NCI-H226 (cell line): ENCODE measurements around the gene GMPS.
"Not testable (repeated sequence)": the region's sequence is repeated elsewhere in the genome, so short reads cannot be mapped to it uniquely, and the experiment has no call there.

Source experiments
- DNase-seq: peaks from one replicate; pipeline ENCODE4 v3.0.0-alpha.2; 2015

GMPS gene

GRCh38 chr3:155944081-155944480 is 73.6 kb downstream of the GMPS start:
- DNase-seq, result no peak

GRCh38 chr3:155946178-155946577 is 75.7 kb downstream of the GMPS start:
- peak; percentile 62 for DNase-seq

DNA sequence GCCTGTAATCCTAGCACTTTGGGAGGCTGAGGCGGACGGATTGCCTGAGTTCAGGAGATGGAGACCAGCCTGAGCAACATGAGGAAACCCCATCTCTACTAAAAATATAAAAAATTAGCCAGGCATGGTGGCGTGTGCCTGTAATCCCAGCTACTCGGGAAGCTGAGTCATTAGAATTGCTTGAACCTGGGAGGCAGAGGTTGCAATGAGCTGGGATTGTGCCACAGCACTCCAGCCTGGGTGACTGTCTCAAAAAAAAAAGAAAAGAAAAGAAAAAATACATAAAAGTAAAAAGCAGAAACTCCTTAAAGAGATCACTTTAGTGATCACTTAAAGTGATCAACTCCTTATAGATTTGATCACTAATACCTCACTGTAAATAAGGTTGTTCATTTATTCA is 78.0 kb downstream of the GMPS start:
- no peak for DNase-seq

DNA sequence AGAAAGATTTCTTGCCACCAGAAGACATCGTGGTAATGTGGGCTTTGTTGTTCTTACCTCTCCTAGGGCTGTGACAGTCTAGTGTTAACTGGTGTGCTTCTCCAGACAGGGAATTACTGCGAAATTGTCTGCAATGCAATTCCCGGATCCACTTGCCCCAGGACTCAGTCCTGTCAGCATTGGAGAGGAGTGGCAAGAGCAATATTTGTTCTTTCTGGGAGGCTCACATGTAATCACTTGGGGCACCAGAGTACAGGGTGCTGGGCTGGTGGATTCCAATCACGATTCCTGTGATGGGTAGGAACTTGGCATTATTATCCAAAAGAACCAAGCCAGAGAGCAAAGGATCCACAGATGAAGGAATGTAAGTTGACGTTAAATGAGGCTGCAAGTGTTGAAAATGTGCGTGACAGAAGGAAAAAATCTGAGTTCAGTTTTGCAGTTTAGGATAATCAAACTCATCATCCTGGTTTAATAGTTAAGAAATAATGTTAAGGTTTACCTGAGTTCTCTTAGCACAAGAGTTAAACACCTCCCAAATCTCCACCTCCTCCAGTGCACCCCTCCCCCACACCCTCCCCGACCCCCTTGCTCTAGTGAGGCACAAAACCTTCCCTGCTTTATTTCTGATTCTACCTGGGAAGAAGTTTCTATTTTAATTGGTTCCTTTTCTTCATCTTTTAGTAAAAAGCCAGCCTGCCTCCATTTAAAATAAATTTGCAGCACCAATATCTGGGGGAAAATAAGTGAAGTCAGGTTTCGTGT is 79.2 kb downstream of the GMPS start:
- DNase-seq, result no peak

GRCh38 chr3:155956508-155957411 is 86.3 kb downstream of the GMPS start:
- no peak for DNase-seq

GRCh38 chr3:155957412-155957880 is 87.0 kb downstream of the GMPS start:
- DNase-seq, result no peak

DNA sequence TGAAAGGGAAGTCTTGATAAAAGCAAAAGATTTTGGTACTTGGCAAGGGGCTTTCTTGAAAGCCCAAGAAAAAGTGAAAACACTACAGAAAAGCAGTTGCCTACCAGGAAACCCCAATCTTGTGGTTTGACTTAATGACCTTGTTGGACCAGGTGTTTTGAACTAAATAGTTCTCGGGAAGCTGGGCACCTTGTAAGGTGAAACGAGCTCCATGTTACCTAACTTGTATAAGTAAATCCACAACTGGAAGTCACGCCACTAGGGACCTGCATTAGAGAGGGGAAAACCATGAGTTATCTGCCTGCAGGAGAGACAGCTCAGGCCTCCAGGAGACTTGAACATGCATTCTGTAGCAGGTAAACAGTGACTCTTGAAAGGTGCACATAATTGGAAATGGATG is 88.2 kb downstream of the GMPS start:
- DNase-seq, result no peak

- DNase-seq, result peak; percentile 56
Measured at GRCh38 chr3:155960060-155960459, 89.6 kb downstream of the GMPS start.

DNA sequence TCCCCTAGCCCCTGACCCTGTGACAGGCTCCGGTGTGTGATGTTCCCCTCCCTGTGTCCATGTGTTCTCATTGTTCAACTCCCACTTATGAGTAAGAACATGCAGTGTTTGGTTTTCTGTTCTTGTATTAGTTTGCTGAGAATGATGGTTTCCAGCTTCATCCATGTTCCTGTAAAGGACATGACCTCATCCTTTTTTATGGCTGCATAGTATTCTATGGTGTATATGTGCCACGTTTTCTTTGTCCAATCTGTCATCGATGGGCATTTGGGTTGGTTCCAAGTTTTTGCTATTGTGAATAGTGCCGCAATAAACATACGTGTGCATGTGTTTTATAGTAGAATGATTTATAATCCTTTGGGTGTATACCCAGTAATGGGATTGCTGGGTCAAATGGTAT is 90.6 kb downstream of the GMPS start:
- not testable (repeated sequence) for DNase-seq

DNA sequence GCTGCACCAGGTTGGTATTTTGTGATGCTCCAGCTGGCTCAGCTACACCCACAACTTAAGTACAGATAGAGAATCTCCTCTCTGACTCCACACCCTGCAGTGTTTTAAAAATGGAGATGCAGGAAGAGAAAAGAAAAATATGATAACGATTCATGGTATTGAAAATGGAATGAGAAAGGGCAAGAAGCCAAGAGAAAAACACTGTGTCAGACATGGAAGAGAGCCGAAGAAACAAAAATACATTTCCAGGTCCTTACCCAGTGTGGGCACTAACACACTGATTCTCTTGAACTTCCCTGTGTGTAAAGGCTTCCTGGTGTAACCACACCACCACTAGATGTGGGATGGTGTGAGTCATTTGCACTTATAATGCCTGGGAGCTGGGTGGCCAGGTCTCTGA is 93.1 kb downstream of the GMPS start:
- peak; percentile 32 for DNase-seq

DNA sequence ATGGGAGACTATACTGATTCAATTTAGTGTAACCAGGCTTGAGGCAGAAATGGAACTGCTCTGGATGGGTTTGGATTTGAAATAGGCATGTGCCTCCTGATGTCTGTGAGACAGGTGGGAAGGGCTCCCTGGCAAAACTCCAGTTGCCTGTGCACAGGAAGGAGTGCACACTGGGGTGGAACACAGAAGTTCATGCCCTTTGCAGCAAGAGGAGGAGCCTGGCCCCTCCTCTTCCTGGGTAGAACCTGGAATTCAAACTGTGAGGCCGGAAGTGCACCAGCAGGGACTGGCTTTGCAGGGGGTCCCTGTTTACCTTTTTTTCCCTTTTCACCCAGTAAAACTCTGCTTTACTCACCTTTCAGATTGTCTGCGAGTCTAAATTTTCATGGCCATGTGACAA is 99.9 kb downstream of the GMPS start:
- no peak for DNase-seq

DNA sequence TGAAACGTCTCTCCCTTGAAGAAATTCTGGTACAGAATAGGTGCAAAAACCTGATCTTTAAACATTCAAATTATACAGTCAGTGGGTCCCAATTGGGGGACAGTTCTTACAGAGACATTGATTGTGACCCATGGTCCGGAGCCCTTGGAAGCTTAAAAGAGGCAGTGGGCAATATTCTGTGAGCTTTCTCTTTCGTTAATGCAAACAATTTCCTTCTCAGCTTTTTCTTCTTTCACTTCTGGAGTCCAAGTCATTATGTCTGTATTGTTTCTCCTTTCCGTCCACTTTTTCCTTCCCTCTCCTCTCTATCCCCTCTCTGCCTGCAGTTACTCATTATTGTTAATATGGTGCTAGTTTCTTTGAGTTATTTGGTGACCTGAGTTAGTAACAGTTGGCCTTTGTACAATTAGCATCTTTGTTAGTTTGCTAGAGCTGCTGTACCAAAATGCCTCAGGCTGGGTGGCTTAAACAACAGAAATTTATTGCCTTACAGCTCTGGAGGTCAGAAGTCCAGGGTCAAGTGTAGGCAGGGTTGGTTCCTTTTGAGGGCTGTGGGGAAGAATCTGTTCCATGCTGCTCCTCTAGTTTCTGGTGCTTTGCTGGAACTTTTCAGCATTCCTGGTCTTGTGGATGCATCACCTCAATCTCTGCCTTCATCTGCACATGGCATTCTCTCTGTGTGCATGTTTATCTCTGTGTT is 102.6 kb downstream of the GMPS start:
- no peak for DNase-seq

DNA sequence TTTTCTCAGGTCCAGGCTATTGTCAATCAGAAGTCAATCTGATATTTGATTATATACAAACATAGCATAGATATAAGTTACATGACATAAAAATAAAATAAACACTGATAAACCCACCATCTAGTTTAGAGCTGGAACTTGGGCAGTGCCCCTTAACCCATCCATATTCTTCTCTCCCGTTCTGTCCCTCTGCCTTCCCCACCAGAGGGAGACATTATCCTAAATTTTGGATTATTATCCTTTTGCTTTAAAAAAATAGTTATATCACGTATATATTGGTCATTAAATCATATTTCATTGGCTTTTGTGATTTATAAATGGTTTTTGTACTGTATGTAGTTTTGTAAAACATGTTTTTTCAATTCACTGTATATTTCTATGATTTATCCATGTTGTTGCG is 107.9 kb downstream of the GMPS start:
- no peak for DNase-seq

DNA sequence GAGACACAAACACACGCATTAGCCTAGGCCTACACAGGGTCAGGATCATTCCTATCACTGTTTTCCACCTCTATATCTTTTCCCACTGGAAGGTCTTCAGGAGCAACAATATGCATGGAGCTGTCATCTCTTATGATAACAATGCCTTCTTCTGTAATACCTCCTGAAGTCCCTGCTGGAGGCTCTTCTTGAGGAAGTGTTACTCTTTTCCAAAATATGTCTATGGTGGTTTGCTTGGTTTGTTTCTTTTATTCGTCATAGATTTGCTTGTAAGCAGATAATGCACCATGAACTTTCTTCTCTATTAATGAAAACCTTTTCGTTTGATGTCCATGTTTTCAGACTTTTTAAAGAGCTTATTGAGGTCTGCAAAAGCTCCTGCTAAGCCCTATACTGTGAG is 109.3 kb downstream of the GMPS start:
- DNase-seq, result no peak

DNA sequence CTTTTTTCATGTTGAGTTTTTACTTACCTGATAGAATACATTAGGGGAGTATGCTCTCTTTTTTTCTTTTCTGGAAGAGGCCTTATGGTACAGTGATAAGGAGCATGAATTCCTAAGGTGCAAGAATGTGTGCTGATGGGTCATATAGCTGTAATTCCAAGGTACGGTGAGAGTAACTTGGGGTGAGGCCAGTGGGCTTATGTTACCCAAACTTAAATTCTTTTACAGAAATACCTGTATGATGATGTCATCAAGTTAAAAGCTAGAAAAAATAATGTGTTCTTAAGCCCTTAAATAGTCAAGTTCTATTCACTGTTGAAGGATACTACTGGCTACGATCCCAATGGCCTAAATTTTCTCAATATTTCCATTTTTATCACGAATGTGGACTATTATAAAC is 111.2 kb downstream of the GMPS start:
- peak; percentile 67 for DNase-seq

- peak; percentile 41 for DNase-seq
Measured at GRCh38 chr3:155983834-155984474, 113.5 kb downstream of the GMPS start.

DNA sequence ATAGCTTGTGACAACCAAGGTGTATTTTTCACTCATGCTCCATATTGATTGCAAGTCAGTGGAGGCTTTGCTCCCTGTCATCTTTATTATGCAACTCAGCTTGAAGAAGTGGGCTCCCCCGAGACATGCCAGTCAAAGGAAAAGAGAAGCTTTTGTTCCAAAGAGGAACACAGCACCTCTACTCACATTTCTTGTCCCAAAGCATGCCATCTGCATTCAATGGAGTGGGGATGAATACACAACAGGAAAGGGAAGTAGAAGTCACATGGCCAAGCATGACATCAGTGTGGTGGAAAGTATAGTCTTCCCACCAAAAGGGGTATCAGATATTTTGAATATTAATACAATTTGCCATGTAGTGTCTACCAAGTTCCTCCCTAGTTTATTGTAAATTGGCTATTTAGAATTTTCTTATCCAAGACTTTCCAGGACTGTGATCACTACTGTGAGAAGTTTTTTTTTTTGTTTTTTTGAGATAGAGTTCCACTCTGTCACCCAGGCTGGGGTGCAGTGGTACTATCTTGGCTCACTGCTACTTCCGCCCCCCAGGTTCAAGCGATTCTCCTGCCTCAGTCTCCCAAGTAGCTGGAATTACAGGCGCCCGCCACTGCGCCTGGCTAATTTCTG is 114.5 kb downstream of the GMPS start:
- DNase-seq, result no peak

GRCh38 chr3:155989536-155989935 is 119.1 kb downstream of the GMPS start:
- DNase-seq, result no peak

DNA sequence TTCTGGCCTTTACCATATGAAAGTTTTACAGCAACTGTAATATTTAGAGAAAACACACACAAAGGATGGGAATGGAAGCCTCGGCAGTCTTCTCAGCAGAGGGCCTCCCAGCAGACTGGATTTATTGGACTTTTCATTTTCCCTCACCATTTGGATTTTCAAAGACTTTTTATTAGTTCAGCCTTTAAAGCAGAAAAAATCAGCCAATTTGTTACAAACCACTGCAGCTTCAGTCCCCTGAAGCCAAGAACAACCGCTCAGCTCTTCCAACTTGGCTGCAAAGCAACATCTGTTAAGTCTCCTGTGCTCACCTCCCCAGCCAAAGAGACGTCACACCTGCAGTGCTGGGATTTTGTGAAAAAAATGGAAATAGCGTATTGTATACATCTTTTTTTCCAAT is 120.8 kb downstream of the GMPS start:
- DNase-seq, result no peak

DNA sequence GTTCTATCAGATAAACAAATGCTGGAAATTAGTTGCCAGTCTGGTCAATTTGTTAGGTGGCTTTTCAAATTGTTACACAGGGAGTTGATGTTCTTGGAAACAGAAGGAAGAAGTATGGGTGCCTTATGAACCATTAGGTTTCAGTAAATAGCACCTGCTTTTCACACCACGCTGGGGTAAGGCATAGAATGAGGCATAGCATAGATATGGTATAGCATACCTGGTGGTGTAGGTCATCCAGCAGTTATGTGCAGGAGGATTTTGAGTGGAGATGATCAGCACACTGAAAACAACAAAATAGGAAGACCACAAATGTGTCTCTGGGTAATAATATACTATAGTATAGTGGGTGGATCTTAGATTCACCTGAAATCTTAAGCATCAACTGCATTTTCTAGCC is 121.4 kb downstream of the GMPS start:
- DNase-seq, result peak; percentile 6
